ENCODE results near the gene PGAM5.
A peak's percentile ranks its signal among the peaks of the same experiment; 100 is the strongest.
"Not testable (repeated sequence)": the region's sequence is repeated elsewhere in the genome, so short reads cannot be mapped to it uniquely, and the experiment has no call there.

Gene PGAM5

DNA sequence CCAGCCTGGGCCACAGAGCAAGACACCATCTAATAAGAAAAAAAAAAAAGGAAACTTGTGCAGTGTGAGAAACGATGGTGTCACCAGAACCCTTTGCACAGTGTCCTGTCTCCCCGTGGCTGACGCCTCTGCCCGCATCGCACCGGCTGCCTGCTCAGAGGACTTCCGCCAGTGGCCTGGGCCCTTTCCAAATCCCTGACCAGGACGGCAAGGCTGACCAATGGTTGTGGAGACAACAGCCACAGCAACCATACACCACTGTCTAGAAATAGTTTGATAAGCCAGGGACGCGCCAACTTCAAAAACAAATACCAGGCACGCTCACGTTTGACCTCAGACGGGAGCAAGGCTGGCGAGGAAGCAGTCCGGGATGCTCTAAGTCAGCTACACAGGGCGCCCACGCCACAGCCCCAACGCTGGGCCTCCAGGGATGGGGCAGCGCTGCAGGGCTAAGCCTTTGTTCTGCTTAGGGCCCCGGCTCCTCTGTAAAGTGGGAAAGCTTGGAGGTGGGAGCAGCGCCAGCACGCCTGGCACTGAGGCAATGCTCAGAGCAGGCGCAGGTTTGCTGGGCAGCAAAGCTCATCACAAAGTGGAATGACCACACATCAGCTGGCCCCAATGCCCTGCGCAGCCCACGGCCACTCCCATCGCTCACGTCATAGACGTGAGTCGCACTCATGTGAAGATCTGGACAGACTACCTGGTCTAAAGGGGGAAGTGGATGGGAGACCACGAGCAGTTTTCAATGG lies 12.5 kb downstream of the PGAM5 start:
- peak; percentile 17 for DNase-seq

DNA sequence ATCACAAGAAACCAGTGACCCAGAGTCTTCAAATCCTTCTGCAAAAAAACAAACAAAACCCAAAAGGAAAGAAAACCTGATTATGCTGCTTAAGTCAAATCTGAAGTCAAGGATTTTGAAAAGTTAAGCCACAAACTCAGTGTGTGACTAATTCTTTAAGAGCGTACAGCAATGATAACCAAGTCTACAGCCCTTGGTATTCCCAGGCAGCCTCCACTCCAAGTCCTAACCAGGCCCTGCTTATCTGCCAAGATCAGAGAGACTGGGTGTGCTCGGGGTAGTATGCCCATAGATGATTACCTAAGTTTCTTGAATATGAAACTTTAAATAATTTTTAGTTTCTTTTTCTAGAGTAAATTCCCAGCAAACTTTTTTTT lies 13.1 kb downstream of the PGAM5 start:
- DNase-seq = no peak

- no peak for DNase-seq
These were observed 14.0 kb downstream of the PGAM5 start for GRCh38 chr12:132724506-132725241.

- DNase-seq = no peak
These were observed 15.7 kb downstream of the PGAM5 start for GRCh38 chr12:132726386-132726785.

GRCh38 chr12:132727091-132727794 lies 16.6 kb downstream of the PGAM5 start:
- no peak for DNase-seq

DNA sequence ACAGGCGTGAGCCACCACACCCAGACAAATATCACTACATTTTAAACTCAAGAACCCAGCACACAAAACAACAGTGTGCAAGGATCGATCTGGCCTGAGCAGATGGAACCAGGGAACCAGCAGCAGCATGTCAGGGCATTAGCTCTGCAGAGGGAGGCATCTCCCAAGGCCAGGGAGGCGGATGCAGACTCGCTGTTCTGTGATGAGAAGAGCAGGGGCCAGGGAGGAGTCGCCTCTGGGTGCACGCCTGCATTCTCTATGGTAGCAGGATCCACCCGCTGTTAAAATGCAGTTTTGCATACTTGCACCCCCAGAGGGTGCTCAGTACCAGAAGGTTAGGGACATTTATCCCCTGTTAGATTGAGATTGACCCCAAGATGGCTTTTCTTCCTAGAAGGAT lies 17.9 kb downstream of the PGAM5 start:
- no peak for DNase-seq

DNA sequence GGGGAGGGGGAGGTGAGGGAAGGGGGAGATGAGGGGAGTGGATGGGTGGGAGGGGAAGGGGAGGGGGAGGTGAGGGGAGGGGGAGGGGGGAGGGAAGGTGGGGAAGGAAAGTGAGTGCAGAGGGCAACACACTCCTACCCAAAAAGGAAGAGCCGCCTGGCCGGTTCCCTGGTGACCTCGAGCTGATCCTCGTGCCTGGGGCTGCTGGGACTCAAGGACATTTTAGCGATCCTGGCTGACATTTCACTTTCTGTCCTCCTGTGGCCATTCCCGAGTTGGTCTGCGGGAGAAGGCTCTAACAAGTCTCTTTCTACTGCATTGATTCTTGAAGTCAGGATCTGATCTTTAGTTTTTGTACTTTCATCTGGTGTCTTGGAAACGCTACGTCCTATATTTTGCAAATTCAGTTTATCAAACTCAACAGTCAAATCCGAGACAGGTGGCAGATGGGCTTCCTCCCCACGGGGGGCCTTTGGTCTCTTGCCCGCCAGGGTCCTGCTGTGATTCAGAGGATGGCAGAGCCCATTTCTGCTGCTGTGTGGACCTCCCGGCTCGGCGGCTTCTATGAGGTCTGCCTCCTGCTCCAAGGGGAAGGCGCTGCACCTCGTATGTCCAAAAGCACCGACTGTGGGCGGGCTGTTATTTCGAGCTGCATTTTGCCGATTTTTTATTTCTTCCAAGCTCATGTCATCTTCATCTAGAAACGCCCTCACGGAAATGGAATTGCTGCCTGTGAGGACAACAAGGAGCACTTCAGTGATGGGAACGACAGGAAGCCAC lies 19.1 kb downstream of the PGAM5 start:
- no peak for DNase-seq

GRCh38 chr12:132730353-132730752 lies 19.7 kb downstream of the PGAM5 start:
- DNase-seq = no peak

DNA sequence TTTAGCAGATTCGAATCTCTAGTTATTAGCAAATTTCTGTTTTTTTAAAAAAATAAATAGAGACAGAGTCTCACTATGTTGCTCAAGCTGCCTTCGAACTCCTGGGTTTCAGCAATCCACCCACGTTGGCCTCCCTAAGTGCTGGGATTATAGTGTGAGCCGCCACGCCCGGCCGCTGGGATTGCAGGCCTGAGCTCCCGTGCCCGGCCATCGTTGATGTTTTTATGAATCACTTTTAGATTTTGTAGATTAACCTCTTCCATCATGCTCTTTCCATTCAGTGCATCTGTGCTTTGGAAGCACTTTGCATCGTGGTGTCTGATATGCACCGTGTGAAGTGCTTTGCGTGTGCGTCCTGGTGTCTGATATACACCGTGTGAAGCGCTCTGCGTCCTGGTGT lies 20.9 kb downstream of the PGAM5 start:
- DNase-seq = no peak

DNA sequence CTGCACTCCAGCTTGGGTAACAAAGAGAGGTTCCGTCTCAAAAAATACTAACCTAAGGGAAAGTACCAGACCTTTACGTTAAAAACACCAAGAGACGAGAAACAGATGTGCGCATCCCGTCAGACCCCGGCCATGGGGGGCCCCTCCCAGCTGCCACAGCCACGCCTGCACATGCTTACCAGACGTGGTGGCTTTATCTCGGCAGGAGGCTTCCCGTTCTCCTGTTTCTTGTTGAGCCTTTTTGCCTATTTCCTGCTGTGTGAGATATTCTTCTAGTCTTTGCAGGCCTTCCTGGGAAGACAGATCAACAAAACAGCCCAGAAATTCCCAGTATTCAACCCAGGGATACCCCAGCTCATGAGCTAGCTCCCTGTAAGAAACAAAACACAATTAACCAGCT lies 23.6 kb downstream of the PGAM5 start:
- DNase-seq = no peak

DNA sequence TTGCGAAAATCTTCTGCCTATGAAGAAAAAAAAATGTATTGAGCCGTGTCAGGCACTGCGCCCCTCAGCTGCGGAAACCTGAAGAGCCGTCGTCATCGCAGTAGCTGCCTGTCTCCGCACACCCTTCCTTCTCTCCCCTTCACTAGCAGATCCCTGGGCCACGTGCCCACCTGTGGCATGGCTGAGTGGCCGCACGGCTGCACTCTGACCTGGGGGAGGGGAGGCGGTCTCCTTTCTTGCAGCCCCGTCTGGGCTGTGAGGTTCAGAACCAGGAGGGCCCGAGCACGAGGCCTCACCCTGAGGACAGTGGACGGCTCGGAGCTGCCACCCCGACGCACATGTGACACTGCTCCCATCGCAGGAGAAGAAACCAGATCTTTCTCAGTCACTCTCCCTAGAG lies 24.9 kb downstream of the PGAM5 start:
- no peak for DNase-seq

- no peak for DNase-seq
These were observed 25.7 kb downstream of the PGAM5 start for GRCh38 chr12:132736378-132736777.

GRCh38 chr12:132736913-132737312 lies 26.3 kb downstream of the PGAM5 start:
- DNase-seq = no peak

GRCh38 chr12:132739600-132740312 lies 29.1 kb downstream of the PGAM5 start:
- DNase-seq = no peak

- no peak for DNase-seq
These were observed 29.6 kb downstream of the PGAM5 start for GRCh38 chr12:132740313-132740646.

- DNase-seq = no peak
These were observed 30.0 kb downstream of the PGAM5 start for GRCh38 chr12:132740652-132741051.

GRCh38 chr12:132741620-132742019 lies 31.0 kb downstream of the PGAM5 start:
- DNase-seq = no peak

DNA sequence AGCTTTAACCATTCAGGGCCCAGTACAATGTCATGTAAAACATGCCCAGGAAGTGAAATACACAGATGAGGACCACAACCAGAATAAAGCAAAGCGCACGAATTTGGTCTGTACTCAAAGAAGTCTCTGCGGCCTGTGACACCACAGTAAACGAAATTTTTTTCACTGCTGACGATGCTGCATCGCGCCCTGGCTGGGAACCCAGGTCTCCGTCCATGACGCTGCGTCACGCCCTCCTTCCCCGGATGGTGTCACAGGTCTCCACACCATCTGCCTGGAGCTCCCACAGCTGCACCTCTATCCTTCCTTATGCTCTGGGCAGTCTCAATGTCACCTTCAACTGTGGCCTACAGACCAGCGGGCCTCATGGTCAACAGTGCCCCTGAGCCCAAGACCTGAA lies 33.2 kb downstream of the PGAM5 start:
- no peak for DNase-seq

DNA sequence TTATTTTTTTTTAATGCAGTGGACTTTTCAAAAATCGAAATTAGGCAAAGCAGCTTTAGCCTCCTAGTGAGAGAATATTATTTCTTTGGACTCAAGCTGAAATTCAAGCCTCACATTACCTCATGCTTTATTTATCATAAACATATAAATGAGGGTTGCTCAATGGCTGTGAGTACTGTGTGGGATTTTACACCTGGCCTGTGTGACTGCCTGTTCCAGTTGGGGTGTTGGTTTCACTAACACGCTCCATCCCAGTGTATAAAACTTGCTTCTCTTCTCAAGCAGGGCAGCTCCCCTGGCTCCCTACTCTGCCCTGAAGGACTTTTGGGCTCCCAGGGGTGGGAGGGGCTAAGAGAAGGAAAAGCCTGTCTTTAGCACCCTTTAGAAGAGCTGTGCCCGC lies 36.0 kb downstream of the PGAM5 start:
- DNase-seq = no peak

GRCh38 chr12:132747395-132747794 lies 36.8 kb downstream of the PGAM5 start:
- DNase-seq = no peak

GRCh38 chr12:132747896-132748295 lies 37.3 kb downstream of the PGAM5 start:
- DNase-seq = no peak

DNA sequence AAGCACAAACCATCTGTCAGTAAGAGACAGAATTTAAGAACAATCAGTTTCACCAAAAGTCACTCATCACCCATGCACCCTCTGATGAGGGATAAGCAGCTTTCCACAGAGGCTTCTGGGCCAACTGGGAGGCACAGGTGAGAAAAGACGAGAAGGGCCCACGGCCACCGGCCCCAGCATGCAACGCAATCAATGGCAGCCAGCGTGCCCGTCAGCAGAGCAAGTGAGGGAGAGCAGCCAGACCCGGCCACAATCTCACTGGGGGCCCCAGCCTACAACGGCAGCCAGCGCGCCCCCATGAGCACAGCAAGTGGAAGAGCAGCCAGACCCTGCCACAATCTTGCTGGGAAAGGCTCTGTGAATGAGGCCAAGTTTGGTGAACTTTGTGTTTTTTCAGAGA lies 37.7 kb downstream of the PGAM5 start:
- DNase-seq = no peak

DNA sequence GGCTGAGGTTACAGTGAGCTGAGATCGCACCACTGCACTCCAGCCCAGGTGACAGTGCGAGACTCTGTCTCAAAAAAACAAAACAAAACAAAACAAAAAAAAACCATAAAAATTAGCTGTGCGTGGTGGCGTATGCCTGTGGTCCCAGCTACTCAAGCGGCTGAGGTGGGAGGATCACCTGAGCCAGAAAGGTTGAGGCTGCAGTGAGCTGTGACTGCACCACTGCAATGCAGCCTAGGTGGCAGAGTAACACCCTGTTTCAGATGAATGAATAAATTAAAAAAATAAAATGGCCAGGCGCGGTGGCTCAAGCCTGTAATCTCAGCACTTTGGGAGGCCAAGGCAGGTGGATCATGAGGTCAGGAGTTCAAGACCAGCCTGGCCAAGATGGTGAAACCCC lies 43.0 kb downstream of the PGAM5 start:
- not testable (repeated sequence) for DNase-seq

All from inflammatory macrophage treated with lipopolysaccharide for 4 hours (primary cell).